ENCODE measurements around the gene PTPRM.

PTPRM gene

GRCh38 chr18:7579176-7579917 is 12.2 kb downstream of the PTPRM start:
- Histone ChIP-seq H3K4me3 (ENCODE audit: low read length) (no peak overlapping the region), H3K79me2 (ENCODE audit: low read length) (no peaks in the 10 kb centered on the region), H3K27ac (ENCODE audit: low read length) (no peak overlapping the region), H3K27me3 (replicated peaks; ENCODE audit: insufficient read depth, low read length) (no peaks in the 10 kb centered on the region), H2AFZ (ENCODE audit: low read length) (no peak overlapping the region), H3F3A (ENCODE audit: insufficient read depth, low read length) (no peaks in the 10 kb centered on the region), H3K4me1 (ENCODE audit: low read length) (peaks cover 12% of the 10 kb centered on the region), H3K9ac (ENCODE audit: low read length) (no peak overlapping the region), H3K9me3 (replicated peaks; ENCODE audit: insufficient read depth, low read length) (no peaks in the 10 kb centered on the region), H4K20me1 (ENCODE audit: insufficient read depth, low read length) (no peaks in the 10 kb centered on the region), H3K4me2 (ENCODE audit: low read depth, low read length) (no peak overlapping the region), H3K36me3 (replicated peaks; ENCODE audit: insufficient read depth, low read length) (no peaks in the 10 kb centered on the region), H3K9me2 (replicated peaks; ENCODE audit: insufficient read depth, low read length) (no peaks in the 10 kb centered on the region)
- TF ChIP-seq EZH2phosphoT487 (IDR thresholded peaks at IDR 0.05; ENCODE audit: low read length) (no peak), CTCF (IDR thresholded peaks at IDR 0.05; ENCODE audit: low read length) (no peak), EZH2 (optimal IDR thresholded peaks at IDR 0.05; ENCODE audit: low read depth, low read length) (no peak)
- no peak for DNase-seq

DNA sequence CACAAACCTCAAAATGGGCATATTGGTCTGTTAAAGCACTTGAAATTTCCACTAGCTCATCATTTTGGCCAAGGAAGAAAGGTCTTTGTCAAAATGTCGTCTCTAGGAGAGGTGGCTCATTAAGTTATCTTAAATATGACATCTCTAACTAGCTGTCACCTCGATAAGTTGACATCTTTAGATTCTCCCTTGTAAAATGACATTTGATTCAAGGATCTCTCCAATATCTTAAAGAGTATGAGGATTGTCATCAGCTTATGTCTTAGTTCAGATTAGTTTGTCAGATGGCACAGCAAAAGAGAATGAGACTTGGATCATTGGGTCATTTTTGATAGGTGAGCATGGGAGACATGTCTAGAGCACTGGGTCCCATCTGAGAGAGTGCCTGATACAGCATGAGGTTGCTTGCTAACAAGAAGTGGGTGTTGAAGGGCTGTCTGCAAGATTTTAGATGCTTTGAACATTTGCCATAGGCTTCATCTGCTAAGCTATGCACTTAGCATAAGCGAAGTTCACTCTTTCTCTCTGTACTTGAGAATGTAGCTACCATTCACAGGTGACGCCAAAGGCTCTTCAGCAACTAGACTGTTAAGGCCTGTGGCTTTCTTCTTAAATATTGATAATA is 12.9 kb downstream of the PTPRM start:
- TF ChIP-seq CTCF (IDR thresholded peaks at IDR 0.05; ENCODE audit: low read length): no peak
- no peak for TF ChIP-seq EZH2phosphoT487 (IDR thresholded peaks at IDR 0.05; ENCODE audit: low read length)
- no peak for TF ChIP-seq EZH2 (optimal IDR thresholded peaks at IDR 0.05; ENCODE audit: low read depth, low read length)
- Histone ChIP-seq H3K9me2 (replicated peaks; ENCODE audit: insufficient read depth, low read length) (no peaks in the 10 kb centered on the region), H3K79me2 (ENCODE audit: low read length) (no peaks in the 10 kb centered on the region), H3K27me3 (replicated peaks; ENCODE audit: insufficient read depth, low read length) (no peaks in the 10 kb centered on the region), H4K20me1 (ENCODE audit: insufficient read depth, low read length) (no peaks in the 10 kb centered on the region), H2AFZ (ENCODE audit: low read length) (no peak overlapping the region), H3K36me3 (replicated peaks; ENCODE audit: insufficient read depth, low read length) (no peaks in the 10 kb centered on the region), H3K4me1 (ENCODE audit: low read length) (peaks cover 12% of the 10 kb centered on the region), H3K27ac (ENCODE audit: low read length) (no peak overlapping the region), H3K9me3 (replicated peaks; ENCODE audit: insufficient read depth, low read length) (no peaks in the 10 kb centered on the region), H3K4me3 (ENCODE audit: low read length) (no peak overlapping the region), H3K9ac (ENCODE audit: low read length) (no peak overlapping the region), H3K4me2 (ENCODE audit: low read depth, low read length) (no peak overlapping the region), H3F3A (ENCODE audit: insufficient read depth, low read length) (no peaks in the 10 kb centered on the region)
- DNase-seq: no peak

DNA sequence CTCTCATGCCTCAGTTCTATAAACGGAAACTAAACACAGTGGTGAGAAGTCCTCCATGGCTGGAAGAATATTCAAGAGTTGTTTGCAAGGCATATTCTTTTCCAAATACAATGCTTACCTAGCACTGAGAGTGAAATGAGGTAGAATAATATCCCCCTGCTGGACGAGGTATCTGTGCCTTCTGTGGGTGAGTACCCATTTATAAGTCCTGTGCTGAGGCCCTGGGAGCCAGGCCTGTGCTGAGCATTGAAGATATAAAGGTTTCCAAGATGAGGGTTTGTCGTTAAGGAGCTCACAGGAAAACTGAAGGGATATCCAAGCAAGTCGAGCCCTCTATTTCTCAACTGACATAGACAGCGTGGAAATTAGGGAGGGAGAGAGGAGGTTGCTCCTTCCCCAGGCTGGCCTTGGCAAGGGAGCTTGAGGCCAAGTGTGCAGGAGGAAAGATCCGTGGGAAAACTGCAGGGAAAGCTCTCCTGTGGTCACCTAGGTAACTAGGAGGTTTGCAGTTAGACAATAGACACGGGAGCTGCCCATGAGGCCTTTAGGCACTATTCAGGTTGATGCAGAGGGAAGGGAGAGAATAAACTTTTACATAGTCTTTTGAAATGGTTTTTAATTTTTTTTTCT is 17.6 kb downstream of the PTPRM start:
- H3K79me2 ChIP-seq (ENCODE audit: low read length): no peaks in the 10 kb centered on the region
- no peak for DNase-seq
- H4K20me1 ChIP-seq (ENCODE audit: insufficient read depth, low read length): no peaks in the 10 kb centered on the region

More for the DNA sequence above, 17.6 kb downstream of the PTPRM start:
- Histone ChIP-seq H3K4me2 (ENCODE audit: low read depth, low read length) (no peak overlapping the region), H3F3A (ENCODE audit: insufficient read depth, low read length) (no peaks in the 10 kb centered on the region), H3K27ac (ENCODE audit: low read length) (no peak overlapping the region), H3K36me3 (replicated peaks; ENCODE audit: insufficient read depth, low read length) (no peaks in the 10 kb centered on the region), H3K9me3 (replicated peaks; ENCODE audit: insufficient read depth, low read length) (no peaks in the 10 kb centered on the region), H2AFZ (ENCODE audit: low read length) (no peak overlapping the region), H3K9me2 (replicated peaks; ENCODE audit: insufficient read depth, low read length) (no peaks in the 10 kb centered on the region), H3K27me3 (replicated peaks; ENCODE audit: insufficient read depth, low read length) (no peaks in the 10 kb centered on the region), H3K4me1 (ENCODE audit: low read length) (no peaks in the 10 kb centered on the region), H3K9ac (ENCODE audit: low read length) (no peak overlapping the region), H3K4me3 (ENCODE audit: low read length) (no peak overlapping the region)
- TF ChIP-seq CTCF (IDR thresholded peaks at IDR 0.05; ENCODE audit: low read length) (no peak), EZH2 (optimal IDR thresholded peaks at IDR 0.05; ENCODE audit: low read depth, low read length) (no peak), EZH2phosphoT487 (IDR thresholded peaks at IDR 0.05; ENCODE audit: low read length) (no peak)
